Neuronal stem cell (in vitro differentiated cells): ENCODE data around the gene OR4K14.
"Not testable (repeated sequence)": the region's sequence is repeated elsewhere in the genome, so short reads cannot be mapped to it uniquely, and the experiment has no call there.

Experiments
- DNase-seq: peaks from one replicate; pipeline ENCODE4 v3.0.0-alpha.2; 2013; ENCODE audit warnings: low spot score
- H2AFZ ChIP-seq: one replicate; pipeline ENCODE4 v1.6.1; 2013; ENCODE audit warnings: mild to moderate bottlenecking, low read length, inconsistent platforms
- H2AK5ac ChIP-seq: 2 replicates; pipeline ENCODE4 v1.6.1; 2013; ENCODE audit warnings: low read depth, mild to moderate bottlenecking, inconsistent platforms, low read length, moderate library complexity, mixed read lengths
- H2BK120ac ChIP-seq: 2 replicates; pipeline ENCODE4 v1.6.1; 2013; ENCODE audit warnings: low read depth, mild to moderate bottlenecking, inconsistent platforms, low read length, moderate library complexity, mixed read lengths
- H2BK12ac ChIP-seq: one replicate; pipeline ENCODE4 v1.6.1; 2013; ENCODE audit warnings: low read length, inconsistent platforms
- H2BK15ac ChIP-seq: 2 replicates; pipeline ENCODE4 v1.6.1; 2013; ENCODE audit warnings: mild to moderate bottlenecking, low read length, inconsistent platforms, mixed read lengths
- H2BK5ac ChIP-seq: one replicate; pipeline ENCODE4 v1.6.1; 2013; ENCODE audit warnings: inconsistent platforms, mild to moderate bottlenecking, low read length, moderate library complexity
- H3K14ac ChIP-seq: one replicate; pipeline ENCODE4 v1.6.1; 2013; ENCODE audit warnings: low read length, inconsistent platforms
- H3K18ac ChIP-seq: 2 replicates; pipeline ENCODE4 v1.6.1; 2013; ENCODE audit warnings: low read length, inconsistent platforms
- H3K23ac ChIP-seq: 2 replicates; pipeline ENCODE4 v1.6.1; 2013; ENCODE audit warnings: low read depth, mild to moderate bottlenecking, mixed read lengths, low read length, inconsistent platforms; ENCODE audit not compliant: poor library complexity
- H3K27ac ChIP-seq: replicated peaks from 3 replicates; pipeline ENCODE4 v1.5.1; 2013; ENCODE audit warnings: low read length, inconsistent platforms
- H3K27me3 ChIP-seq, 3 experiments: 2 replicates each; pipeline ENCODE4 v1.6.1; 2013; ENCODE audit warnings: low read length in 3 of 3, mild to moderate bottlenecking in 2 of 3, inconsistent platforms in 1 of 3, low read depth in 1 of 3, mixed read lengths in 1 of 3, moderate library complexity in 1 of 3; ENCODE audit not compliant: control insufficient read depth in 3 of 3, insufficient read depth in 3 of 3
- H3K36me3 ChIP-seq, 2 donors: replicated peaks in 1 of 2; 2 replicates each; pipeline ENCODE4 v1.6.1; 2013; ENCODE audit warnings: low read length in 2 of 2; ENCODE audit not compliant: control insufficient read depth in 2 of 2, insufficient read depth in 2 of 2
- H3K4ac ChIP-seq: 2 replicates; pipeline ENCODE4 v1.6.1; 2013; ENCODE audit warnings: inconsistent platforms, mild to moderate bottlenecking, low read length, moderate library complexity
- H3K4me1 ChIP-seq, 2 donors: 1 replicate in 1 of 2; 2 replicates in 1 of 2; pipeline ENCODE4 v1.6.1; 2013; ENCODE audit warnings: low read length in 2 of 2, low read depth in 1 of 2; ENCODE audit not compliant: control insufficient read depth in 2 of 2, insufficient read depth in 1 of 2
- H3K4me2 ChIP-seq: one replicate; pipeline ENCODE4 v1.6.1; 2013; ENCODE audit warnings: mild to moderate bottlenecking, low read length, inconsistent platforms; ENCODE audit not compliant: insufficient read depth, poor library complexity, severe bottlenecking
- H3K4me3 ChIP-seq, 2 donors: 2 replicates each; pipeline ENCODE4 v1.5.1; 2013; ENCODE audit warnings: low read length in 2 of 2, mild to moderate bottlenecking in 2 of 2, inconsistent platforms in 1 of 2, moderate library complexity in 1 of 2
- H3K79me1 ChIP-seq: one replicate; pipeline ENCODE4 v1.6.1; 2013; ENCODE audit warnings: low read depth, mild to moderate bottlenecking, inconsistent platforms, low read length, moderate library complexity
- H3K9ac ChIP-seq: one replicate; pipeline ENCODE4 v1.6.1; 2013; ENCODE audit warnings: mild to moderate bottlenecking, low read depth, low read length, inconsistent platforms; ENCODE audit not compliant: poor library complexity
- H3K9me3 ChIP-seq, 2 donors: replicated peaks in 1 of 2; 2 replicates each; pipeline versions ENCODE3 to v1.6.1; 2013; ENCODE audit warnings: low read length in 2 of 2, mild to moderate bottlenecking in 2 of 2, inconsistent platforms in 1 of 2, low read depth in 1 of 2, mixed read lengths in 1 of 2, moderate library complexity in 1 of 2; ENCODE audit not compliant: control insufficient read depth in 2 of 2, insufficient read depth in 1 of 2
- H4K8ac ChIP-seq: one replicate; pipeline ENCODE4 v1.6.1; 2013; ENCODE audit warnings: low read depth, mild to moderate bottlenecking, inconsistent platforms, low read length, moderate library complexity
- H4K91ac ChIP-seq: one replicate; pipeline ENCODE4 v1.6.1; 2013; ENCODE audit warnings: low read length, low read depth, mild to moderate bottlenecking, inconsistent platforms; ENCODE audit not compliant: poor library complexity
- WGBS, 2 donors: extraction: QIAGEN DNeasy Blood & Tissue Kit; methylation state at CpG; one replicate each; pipeline ENCODE4 v1.1.7; 2013; ENCODE audit warnings: missing lambda C conversion rate in 2 of 2, mixed read lengths in 1 of 2; ENCODE audit not compliant: insufficient read length in 2 of 2, insufficient replicate concordance in 1 of 2; ENCODE audit errors: extremely low coverage in 2 of 2; 5-methylcytosine and 5-hydroxymethylcytosine counted together

The OR4K14 gene

GRCh38 chr14:19974844-19975243, 44.3 kb downstream of the OR4K14 start:
- Histone ChIP-seq H2AFZ (no peak overlapping the region), H2BK15ac (no peak overlapping the region), H3K9me3 (no peaks in the 10 kb centered on the region), H3K27me3 (no peaks in the 10 kb centered on the region), H3K9ac (no peak overlapping the region), H3K4ac (no peak overlapping the region), H3K4me2 (no peak overlapping the region), H4K91ac (no peak overlapping the region), H2AK5ac (no peak overlapping the region), H3K27ac (no peak overlapping the region), H3K36me3 (no peaks in the 10 kb centered on the region), H2BK120ac (no peak overlapping the region), H3K4me1 (no peaks in the 10 kb centered on the region), H3K4me3 (no peak overlapping the region), H3K18ac (no peak overlapping the region), H2BK12ac (no peak overlapping the region), H3K23ac (no peak overlapping the region), H2BK5ac (no peak overlapping the region), H3K79me1 (no peaks in the 10 kb centered on the region), H4K8ac (no peak overlapping the region), H3K14ac (no peak overlapping the region)
- DNase-seq = no peak
- WGBS, 2 donors = no CpG with 5 or more reads among the region's 1 CpG

- H3K4me1 ChIP-seq, H2BK12ac ChIP-seq, H2BK120ac ChIP-seq, H2AK5ac ChIP-seq, H3K14ac ChIP-seq, H2AFZ ChIP-seq, H3K9ac ChIP-seq, H3K4me2 ChIP-seq, H3K27ac ChIP-seq, H2BK5ac ChIP-seq, H3K36me3 ChIP-seq, H3K9me3 ChIP-seq, DNase-seq, H4K91ac ChIP-seq, H3K27me3 ChIP-seq, H3K4ac ChIP-seq, H3K79me1 ChIP-seq, H3K23ac ChIP-seq, H3K18ac ChIP-seq, H3K4me3 ChIP-seq, H4K8ac ChIP-seq, H2BK15ac ChIP-seq: not testable (repeated sequence)
- no CpG with 5 or more reads among the region's 2 CpGs for WGBS, 2 donors
Observed at GRCh38 chr14:19969735-19970134, 49.4 kb downstream of the OR4K14 start.
